IMR-90 (cell line): ENCODE results near the gene EPHB1. TPM values are rescaled to one million over a fixed set of nuclear protein-coding genes. Genes with fewer than 3 reads are reported as not detected.
"Not testable (repeated sequence)": the region's sequence is repeated elsewhere in the genome, so short reads cannot be mapped to it uniquely, and the experiment has no call there.

Experiments
- ATAC-seq: fragments of 200-7000 bp; cut with Tn5 transposase; 2 replicates; pipeline ENCODE4 v1.9.1; 2020; ENCODE audit warnings: low read depth, mild to moderate bottlenecking, moderate library complexity
- BruUV-seq: library from RNA; stranded (reverse); fragments of 400-500 nt; replicated peaks from 2 replicates; lab custom pipeline; 2021; lab: Mats Ljungman, UMichigan
- CTCF ChIA-PET: fragments of 300-600 bp; formaldehyde crosslinking; extraction: SDS; loops from one replicate; lab custom pipeline; 2021; ENCODE audit warnings: antibody characterized with exemption; lab: Yijun Ruan, JAX
- POLR2A ChIA-PET: fragments of 300-600 bp; sonication (Branson Sonifier 250); formaldehyde crosslinking; loops from one replicate; lab custom pipeline; 2022; ENCODE audit warnings: antibody characterized with exemption; ENCODE audit not compliant: unreplicated experiment; lab: Charles Lee
- DNase-seq: peaks from one replicate; pipeline ENCODE4 v3.0.0; 2013
- H2AFZ ChIP-seq: replicated peaks from 2 replicates; pipeline ENCODE3; 2013; ENCODE audit warnings: low read length, mild to moderate bottlenecking; ENCODE audit not compliant: poor library complexity
- H2AK5ac ChIP-seq: 2 replicates; pipeline ENCODE4 v1.6.1; 2013; ENCODE audit warnings: low read depth, low read length, inconsistent platforms
- H2AK9ac ChIP-seq: replicated peaks from 2 replicates; pipeline ENCODE3; 2013; ENCODE audit warnings: mild to moderate bottlenecking, low read depth, low read length, moderate library complexity; ENCODE audit not compliant: poor library complexity
- H2BK120ac ChIP-seq: 2 replicates; pipeline ENCODE4 v1.6.1; 2013; ENCODE audit warnings: low read depth, low read length, inconsistent platforms
- H2BK15ac ChIP-seq: 3 replicates; pipeline ENCODE4 v1.6.1; 2013; ENCODE audit warnings: low read depth, low read length, inconsistent platforms
- H2BK20ac ChIP-seq: 2 replicates; pipeline ENCODE4 v1.6.1; 2013; ENCODE audit warnings: low read depth, mild to moderate bottlenecking, inconsistent platforms, low read length, moderate library complexity
- H2BK5ac ChIP-seq: 2 replicates; pipeline ENCODE4 v1.6.1; 2013; ENCODE audit warnings: mild to moderate bottlenecking, low read depth, low read length, inconsistent platforms; ENCODE audit not compliant: poor library complexity, severe bottlenecking
- H3K14ac ChIP-seq: replicated peaks from 2 replicates; pipeline ENCODE4 v1.6.1; 2013; ENCODE audit warnings: low read depth, low read length, inconsistent platforms
- H3K18ac ChIP-seq: 2 replicates; pipeline ENCODE4 v1.6.1; 2013; ENCODE audit warnings: low read depth, low read length, control low read depth
- H3K23ac ChIP-seq: 2 replicates; pipeline ENCODE4 v1.6.1; 2013; ENCODE audit warnings: low read depth, low read length, inconsistent platforms
- H3K27ac ChIP-seq: 2 replicates; pipeline ENCODE4 v1.5.1; 2013; ENCODE audit warnings: mild to moderate bottlenecking, control low read depth, low read length; ENCODE audit not compliant: insufficient read depth
- H3K27me3 ChIP-seq: 2 replicates; pipeline ENCODE4 v1.6.1; 2013; ENCODE audit warnings: low read length; ENCODE audit not compliant: control insufficient read depth, insufficient read depth
- H3K36me3 ChIP-seq: 2 replicates; pipeline ENCODE4 v1.6.1; 2013; ENCODE audit warnings: low read length, mixed read lengths; ENCODE audit not compliant: control insufficient read depth, insufficient read depth
- H3K4ac ChIP-seq: 2 replicates; pipeline ENCODE4 v1.6.1; 2013; ENCODE audit warnings: low read depth, low read length, inconsistent platforms
- H3K4me1 ChIP-seq: 2 replicates; pipeline ENCODE4 v1.6.1; 2013; ENCODE audit warnings: low read length, mixed read lengths; ENCODE audit not compliant: control insufficient read depth, insufficient read depth
- H3K4me2 ChIP-seq: 2 replicates; pipeline ENCODE4 v1.6.1; 2013; ENCODE audit warnings: low read depth, mild to moderate bottlenecking, control low read depth, low read length, moderate library complexity
- H3K4me3 ChIP-seq: 2 replicates; pipeline ENCODE4 v1.5.1; 2013; ENCODE audit warnings: low read depth, mild to moderate bottlenecking, control low read depth, low read length, moderate library complexity; ENCODE audit not compliant: insufficient read depth
- H3K56ac ChIP-seq: 2 replicates; pipeline ENCODE4 v1.6.1; 2013; ENCODE audit warnings: low read length, inconsistent platforms; ENCODE audit not compliant: insufficient read depth; ENCODE audit errors: extremely low read depth
- H3K79me1 ChIP-seq, 2 experiments: 2 replicates each; pipeline ENCODE4 v1.6.1; 2013; ENCODE audit warnings: low read length in 2 of 2, inconsistent platforms in 1 of 2, low read depth in 1 of 2
- H3K9ac ChIP-seq: 2 replicates; pipeline ENCODE4 v1.6.1; 2013; ENCODE audit warnings: low read depth, low read length, control low read depth
- H3K9me1 ChIP-seq: 2 replicates; pipeline ENCODE4 v1.6.1; 2013; ENCODE audit warnings: low read length, inconsistent platforms; ENCODE audit not compliant: insufficient read depth
- H3K9me3 ChIP-seq: 2 replicates; pipeline ENCODE4 v1.6.1; 2013; ENCODE audit warnings: low read length; ENCODE audit not compliant: control insufficient read depth, insufficient read depth
- H4K20me1 ChIP-seq: 2 replicates; pipeline ENCODE4 v1.6.1; 2013; ENCODE audit warnings: low read length, inconsistent platforms; ENCODE audit not compliant: insufficient read depth
- H4K5ac ChIP-seq: 2 replicates; pipeline ENCODE4 v1.6.1; 2013; ENCODE audit warnings: mild to moderate bottlenecking, low read depth, low read length, control low read depth
- H4K8ac ChIP-seq, 2 experiments: 2 replicates each; pipeline ENCODE4 v1.6.1; 2013; ENCODE audit warnings: low read depth in 2 of 2, low read length in 2 of 2, control low read depth in 1 of 2, inconsistent platforms in 1 of 2
- H4K91ac ChIP-seq: 2 replicates; pipeline ENCODE4 v1.6.1; 2013; ENCODE audit warnings: low read depth, low read length, inconsistent platforms; ENCODE audit not compliant: insufficient read depth
- WGBS, 2 experiments: methylation state at CpG; one replicate each; pipeline versions ENCODE4 v1.1.5 to v1.1.7; 2013; ENCODE audit warnings: missing lambda C conversion rate in 2 of 2; ENCODE audit not compliant: insufficient read length in 1 of 2; ENCODE audit errors: extremely low coverage in 2 of 2; 5-methylcytosine and 5-hydroxymethylcytosine counted together
- dilution Hi-C: fragments of 300-500 bp; cut with HindIII; formaldehyde crosslinking; loops from one replicate; pipeline ENCODE4 v1.14.3; 2018; ENCODE audit warnings: low sequenced_read_pairs; ENCODE audit not compliant: unreplicated experiment
- in situ Hi-C: fragments of 300-500 bp; cut with MboI; formaldehyde crosslinking; loops from 3 replicates; pipeline ENCODE4 v1.14.3; 2019; ENCODE audit warnings: low sequenced_read_pairs, inconsistent platforms, mixed read lengths
- intact Hi-C: fragments of 100-400 bp; cut with micrococcal nuclease; formaldehyde crosslinking; loops from 2 replicates; pipeline ENCODE4 v1.10.0; 2022
- polyA plus RNA-seq, 3 experiments: library from polyadenylated mRNA; depleted of rRNA; stranded (reverse); fragments of >200 nt; gene quantifications; 2 replicates each; pipeline ENCODE4 v1.2.3, GENCODE V29; 2012; ENCODE audit warnings: low replicate concordance in 1 of 3
- total RNA-seq: library from RNA; depleted of rRNA; stranded (reverse); fragments of >200 nt; gene quantifications from 2 replicates; pipeline ENCODE4 v1.2.3, GENCODE V29; 2012

EPHB1 gene
- total and polyA plus RNA-seq, 2 of the 4 experiments (the other 2 are of a cell fraction), result 0.17 to 0.36 TPM

DNA sequence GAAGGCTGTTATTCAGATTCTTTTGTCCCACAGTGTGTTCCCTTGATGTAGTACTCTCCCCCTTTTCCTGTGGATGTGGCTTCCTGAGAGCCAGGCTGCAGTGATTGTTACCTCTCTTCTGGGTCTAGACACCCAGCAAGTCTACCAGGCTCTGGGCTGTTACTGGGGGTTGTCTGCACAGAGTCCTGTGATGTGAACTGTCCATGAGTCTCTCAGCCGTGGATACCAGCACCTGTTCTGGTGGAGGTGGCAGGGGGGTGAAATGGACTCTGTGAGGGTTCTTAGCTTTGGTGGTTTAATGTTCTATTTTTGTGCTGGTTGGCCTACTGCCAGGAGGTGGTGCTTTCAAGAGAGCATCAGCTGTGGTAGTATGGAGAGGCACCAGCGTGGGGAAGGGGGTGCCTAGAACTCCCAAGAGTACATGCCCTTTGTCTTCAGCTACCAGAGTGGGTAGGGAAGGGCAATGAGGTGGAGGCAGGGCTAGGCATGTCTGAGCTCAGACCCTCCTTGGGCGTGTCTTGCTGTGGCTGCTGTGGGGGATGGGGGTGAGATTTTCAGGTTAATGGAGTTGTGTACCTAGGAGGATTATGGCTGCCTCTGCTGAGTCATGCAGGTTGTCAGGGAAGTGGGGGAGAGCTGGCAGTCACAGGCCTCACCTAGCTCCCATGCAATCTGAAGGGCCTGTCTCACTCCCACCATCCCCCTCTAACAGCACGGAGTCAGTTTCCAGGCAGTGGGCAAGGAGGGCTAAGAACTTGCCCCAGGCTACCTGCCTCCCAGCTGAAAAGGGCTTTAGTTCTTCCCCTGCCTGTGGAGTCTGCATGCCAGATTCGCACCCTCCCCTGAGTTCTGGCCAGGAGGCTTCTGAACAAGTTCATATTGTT, 272.0 kb downstream of the EPHB1 start:
- H2BK15ac ChIP-seq, H3K18ac ChIP-seq, H3K79me1 ChIP-seq, H3K4me1 ChIP-seq, H3K9me3 ChIP-seq, POLR2A ChIA-PET, H3K27ac ChIP-seq, H3K36me3 ChIP-seq, H2AK5ac ChIP-seq, H3K27me3 ChIP-seq, H3K4me2 ChIP-seq, intact Hi-C loops, H3K9me1 ChIP-seq, H3K14ac ChIP-seq, H2BK5ac ChIP-seq, H2BK20ac ChIP-seq, H3K23ac ChIP-seq, H2BK120ac ChIP-seq, H3K4ac ChIP-seq, H4K20me1 ChIP-seq, H3K9ac ChIP-seq, H3K56ac ChIP-seq, H4K5ac ChIP-seq, H2AK9ac ChIP-seq, BruUV-seq, H2AFZ ChIP-seq, ATAC-seq, dilution Hi-C loops, H4K91ac ChIP-seq, H3K4me3 ChIP-seq, H4K8ac ChIP-seq, DNase-seq: not testable (repeated sequence)
- 80% methylated on average over 1 of the region's 5 CpGs; no CpG with 5 or more reads in 1 of the 2 experiments for WGBS, 2 experiments
- CTCF ChIA-PET, result interaction anchor here (0.7 kb wide), 1 partner anchor 787 kb away, joined by 3 read pairs; no protein-coding TSS in a partner anchor
- in situ Hi-C loops, result loop anchor here (25.0 kb wide), 1 partner anchor 105 kb away; no protein-coding TSS in a partner anchor
